HepG2 (cell line): ENCODE data around the gene OFD1. TPM values are rescaled to one million over a fixed set of nuclear protein-coding genes. Genes with fewer than 3 reads are reported as not detected.

ENCODE experiments used
- ATF5 ChIP-seq: sonication (generic); formaldehyde crosslinking; IDR thresholded peaks from 2 replicates; pipeline ENCODE4 v1.4.0; 2020; ENCODE audit warnings: mild to moderate bottlenecking, low read depth, missing genetic modification reagents
- BRF2 ChIP-seq: sonication (generic); formaldehyde crosslinking; IDR thresholded peaks from 2 replicates; pipeline ENCODE4 v1.8.1; 2022; ENCODE audit warnings: mild to moderate bottlenecking, missing genetic modification reagents
- CENPT ChIP-seq: sonication (generic); formaldehyde crosslinking; IDR thresholded peaks from 2 replicates; pipeline ENCODE4 v1.8.0; 2022; ENCODE audit warnings: low read depth, mild to moderate bottlenecking, moderate library complexity, missing genetic modification reagents
- GABPA ChIP-seq, 2 experiments: IDR thresholded peaks; 2 replicates each; pipeline ENCODE4 v1.6.1; 2011 to 2016; ENCODE audit warnings: low read depth in 2 of 2, low read length in 1 of 2, missing biosample characterization in 1 of 2, missing genetic modification characterization in 1 of 2
- HOXA9 ChIP-seq: sonication (generic); formaldehyde crosslinking; IDR thresholded peaks from 2 replicates; pipeline ENCODE4 v1.8.1; 2022; ENCODE audit warnings: missing genetic modification reagents, mild to moderate bottlenecking, moderate library complexity, borderline replicate concordance
- KAT8 ChIP-seq: IDR thresholded peaks from 2 replicates; pipeline ENCODE4 v1.6.1; 2016; ENCODE audit warnings: missing genetic modification reagents, missing compliant biosample characterization
- MLX ChIP-seq: IDR thresholded peaks from 2 replicates; pipeline ENCODE4 v1.6.1; 2016
- SRF ChIP-seq: IDR thresholded peaks from 2 replicates; pipeline ENCODE4 v1.6.1; 2011; ENCODE audit warnings: mild to moderate bottlenecking, low read depth, low read length, moderate library complexity
- TEAD3 ChIP-seq: optimal IDR thresholded peaks from 2 replicates; pipeline ENCODE3; 2016; ENCODE audit warnings: borderline replicate concordance
- TOPORS ChIP-seq: sonication (generic); formaldehyde crosslinking; IDR thresholded peaks from 2 replicates; pipeline ENCODE4 v1.8.0; 2023; ENCODE audit warnings: mild to moderate bottlenecking, missing genetic modification reagents
- ZNF530 ChIP-seq: sonication (generic); formaldehyde crosslinking; IDR thresholded peaks from 2 replicates; pipeline ENCODE4 v1.5.0; 2020; ENCODE audit warnings: low read depth, mild to moderate bottlenecking, missing genetic modification reagents
- ZNF572 ChIP-seq: sonication (generic); formaldehyde crosslinking; IDR thresholded peaks from 2 replicates; pipeline ENCODE4 v1.5.1; 2020; ENCODE audit warnings: mild to moderate bottlenecking, missing genetic modification reagents
- ZNF790 ChIP-seq: sonication (generic); formaldehyde crosslinking; IDR thresholded peaks from 2 replicates; pipeline ENCODE4 v1.8.0; 2022; ENCODE audit warnings: missing genetic modification reagents, mild to moderate bottlenecking, borderline replicate concordance
- polyA plus RNA-seq, 8 experiments: library from polyadenylated mRNA; depleted of rRNA in 3 of 8; stranded (reverse) in 7 of 8; unstranded in 1 of 8; fragments of >200 nt; fragmentation: Illumina TruSeq in 4 of 8; extraction: Trizol in 4 of 8; gene quantifications; 2 replicates each; pipeline versions ENCODE4 v1.2.1 to v1.2.3, GENCODE V29; 2011 to 2016; ENCODE audit warnings: low read depth in 4 of 8, missing spikeins in 1 of 8, mixed read lengths in 1 of 8; ENCODE audit not compliant: insufficient read depth in 1 of 8
- total RNA-seq, 5 experiments: library from RNA; depleted of rRNA; stranded (reverse); fragments of >200 nt; fragmentation: Illumina TruSeq; extraction: Trizol; gene quantifications; 2 replicates each; pipeline ENCODE4 v1.2.3, GENCODE V29; 2016; ENCODE audit warnings: low read depth in 1 of 5
- TF ChIP-seq, protein P1 (sequence below): IDR thresholded peaks from 2 replicates; pipeline ENCODE4 v1.6.1; 2016; ENCODE audit warnings: low read depth
- TF ChIP-seq, protein P2 (sequence below): sonication (generic); formaldehyde crosslinking; IDR thresholded peaks from 2 replicates; pipeline ENCODE4 v1.5.0; 2020; ENCODE audit warnings: mild to moderate bottlenecking, missing genetic modification reagents
- TF ChIP-seq, protein P3 (sequence below): sonication (generic); formaldehyde crosslinking; IDR thresholded peaks from 2 replicates; pipeline ENCODE4; 2020; ENCODE audit warnings: missing genetic modification reagents, mild to moderate bottlenecking, borderline replicate concordance

The OFD1 gene
- total and polyA plus RNA-seq, 2 of the 13 experiments (the other 11 are each of a cell fraction or from before 2014, with no cell fraction given), result 14.9 to 16.4 TPM

DNA sequence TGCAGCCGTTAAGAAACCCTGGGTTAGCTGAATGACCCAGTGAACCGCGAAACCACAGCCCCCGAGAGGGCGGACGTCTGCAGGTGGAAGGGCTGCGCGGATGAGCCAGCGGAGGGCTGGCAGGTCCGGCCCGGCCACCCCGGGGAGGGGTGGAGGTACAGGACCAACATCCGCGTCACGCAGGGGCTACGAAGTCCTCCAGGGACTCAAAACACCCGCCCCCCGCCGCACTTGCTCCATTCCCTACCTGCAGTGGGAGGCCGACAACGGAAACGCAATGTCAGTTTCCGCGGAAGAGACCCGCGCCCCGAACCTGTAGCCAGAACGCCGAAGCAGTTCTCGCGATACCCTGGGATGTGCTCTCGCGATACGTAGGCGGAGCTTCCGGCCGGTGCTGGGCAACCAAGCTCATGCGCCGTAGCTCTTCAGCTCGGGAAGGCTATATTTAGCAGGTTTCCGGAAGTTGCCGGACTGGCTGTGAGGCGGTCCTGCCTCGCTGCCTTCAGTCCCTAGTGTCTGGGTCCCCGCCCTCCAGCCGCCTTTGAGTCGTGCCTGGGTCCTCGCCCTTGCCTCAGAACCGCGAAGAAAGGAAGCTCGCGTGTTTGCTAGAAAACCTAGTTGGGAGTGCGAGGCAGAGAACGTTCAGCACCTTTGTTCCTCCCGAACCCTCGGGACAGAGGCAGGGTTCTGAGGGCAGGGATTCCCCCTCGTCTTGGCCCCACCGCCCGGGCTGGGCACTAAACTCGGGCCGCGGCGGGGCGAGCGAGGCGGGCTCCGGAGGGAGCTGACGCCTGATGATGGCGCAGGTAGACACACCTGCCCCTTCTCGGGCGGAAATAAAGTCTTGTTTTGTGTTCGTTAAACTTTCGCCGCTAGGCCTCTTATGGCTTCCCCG is at the start of gene OFD1, which contains the start of gene TRAPPC2 (continued):
- TF ChIP-seq, protein P1, sequence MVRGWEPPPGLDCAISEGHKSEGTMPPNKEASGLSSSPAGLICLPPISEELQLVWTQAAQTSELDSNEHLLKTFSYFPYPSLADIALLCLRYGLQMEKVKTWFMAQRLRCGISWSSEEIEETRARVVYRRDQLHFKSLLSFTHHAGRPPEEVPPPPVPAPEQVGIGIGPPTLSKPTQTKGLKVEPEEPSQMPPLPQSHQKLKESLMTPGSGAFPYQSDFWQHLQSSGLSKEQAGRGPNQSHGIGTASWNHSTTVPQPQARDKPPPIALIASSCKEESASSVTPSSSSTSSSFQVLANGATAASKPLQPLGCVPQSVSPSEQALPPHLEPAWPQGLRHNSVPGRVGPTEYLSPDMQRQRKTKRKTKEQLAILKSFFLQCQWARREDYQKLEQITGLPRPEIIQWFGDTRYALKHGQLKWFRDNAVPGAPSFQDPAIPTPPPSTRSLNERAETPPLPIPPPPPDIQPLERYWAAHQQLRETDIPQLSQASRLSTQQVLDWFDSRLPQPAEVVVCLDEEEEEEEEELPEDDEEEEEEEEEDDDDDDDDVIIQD, result no peak
- TF ChIP-seq MLX (CRISPR knock-in tag), result no peak
- TF ChIP-seq ATF5 (CRISPR knock-in tag), result no peak
- no peak for TF ChIP-seq CENPT (CRISPR knock-in tag)
- TF ChIP-seq ZNF790 (CRISPR knock-in tag), result no peak
- peak; percentile 70 for TF ChIP-seq GABPA (IDR thresholded peaks at IDR 0.05; ENCODE audit: low read depth, low read length)
- peak; percentile 91 for TF ChIP-seq GABPA (CRISPR knock-in tag; IDR thresholded peaks at IDR 0.05; ENCODE audit: low read depth)
- no peak for TF ChIP-seq TEAD3 (CRISPR knock-in tag)
- TF ChIP-seq, protein P2, sequence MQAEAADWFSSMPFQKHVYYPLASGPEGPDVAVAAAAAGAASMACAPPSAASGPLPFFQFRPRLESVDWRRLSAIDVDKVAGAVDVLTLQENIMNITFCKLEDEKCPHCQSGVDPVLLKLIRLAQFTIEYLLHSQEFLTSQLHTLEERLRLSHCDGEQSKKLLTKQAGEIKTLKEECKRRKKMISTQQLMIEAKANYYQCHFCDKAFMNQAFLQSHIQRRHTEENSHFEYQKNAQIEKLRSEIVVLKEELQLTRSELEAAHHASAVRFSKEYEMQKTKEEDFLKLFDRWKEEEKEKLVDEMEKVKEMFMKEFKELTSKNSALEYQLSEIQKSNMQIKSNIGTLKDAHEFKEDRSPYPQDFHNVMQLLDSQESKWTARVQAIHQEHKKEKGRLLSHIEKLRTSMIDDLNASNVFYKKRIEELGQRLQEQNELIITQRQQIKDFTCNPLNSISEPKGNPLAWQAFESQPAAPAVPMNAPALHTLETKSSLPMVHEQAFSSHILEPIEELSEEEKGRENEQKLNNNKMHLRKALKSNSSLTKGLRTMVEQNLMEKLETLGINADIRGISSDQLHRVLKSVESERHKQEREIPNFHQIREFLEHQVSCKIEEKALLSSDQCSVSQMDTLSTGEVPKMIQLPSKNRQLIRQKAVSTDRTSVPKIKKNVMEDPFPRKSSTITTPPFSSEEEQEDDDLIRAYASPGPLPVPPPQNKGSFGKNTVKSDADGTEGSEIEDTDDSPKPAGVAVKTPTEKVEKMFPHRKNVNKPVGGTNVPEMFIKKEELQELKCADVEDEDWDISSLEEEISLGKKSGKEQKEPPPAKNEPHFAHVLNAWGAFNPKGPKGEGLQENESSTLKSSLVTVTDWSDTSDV (CRISPR knock-in tag), result no peak
- TF ChIP-seq SRF, result peak; percentile 94
- TF ChIP-seq, protein P3, sequence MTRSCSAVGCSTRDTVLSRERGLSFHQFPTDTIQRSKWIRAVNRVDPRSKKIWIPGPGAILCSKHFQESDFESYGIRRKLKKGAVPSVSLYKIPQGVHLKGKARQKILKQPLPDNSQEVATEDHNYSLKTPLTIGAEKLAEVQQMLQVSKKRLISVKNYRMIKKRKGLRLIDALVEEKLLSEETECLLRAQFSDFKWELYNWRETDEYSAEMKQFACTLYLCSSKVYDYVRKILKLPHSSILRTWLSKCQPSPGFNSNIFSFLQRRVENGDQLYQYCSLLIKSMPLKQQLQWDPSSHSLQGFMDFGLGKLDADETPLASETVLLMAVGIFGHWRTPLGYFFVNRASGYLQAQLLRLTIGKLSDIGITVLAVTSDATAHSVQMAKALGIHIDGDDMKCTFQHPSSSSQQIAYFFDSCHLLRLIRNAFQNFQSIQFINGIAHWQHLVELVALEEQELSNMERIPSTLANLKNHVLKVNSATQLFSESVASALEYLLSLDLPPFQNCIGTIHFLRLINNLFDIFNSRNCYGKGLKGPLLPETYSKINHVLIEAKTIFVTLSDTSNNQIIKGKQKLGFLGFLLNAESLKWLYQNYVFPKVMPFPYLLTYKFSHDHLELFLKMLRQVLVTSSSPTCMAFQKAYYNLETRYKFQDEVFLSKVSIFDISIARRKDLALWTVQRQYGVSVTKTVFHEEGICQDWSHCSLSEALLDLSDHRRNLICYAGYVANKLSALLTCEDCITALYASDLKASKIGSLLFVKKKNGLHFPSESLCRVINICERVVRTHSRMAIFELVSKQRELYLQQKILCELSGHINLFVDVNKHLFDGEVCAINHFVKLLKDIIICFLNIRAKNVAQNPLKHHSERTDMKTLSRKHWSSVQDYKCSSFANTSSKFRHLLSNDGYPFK (CRISPR knock-in tag), result peak; percentile 78
- TF ChIP-seq BRF2, result no peak
- no peak for TF ChIP-seq ZNF530 (CRISPR knock-in tag)
- TF ChIP-seq HOXA9, result no peak
- TF ChIP-seq TOPORS (CRISPR knock-in tag), result no peak
- peak; percentile 86 for TF ChIP-seq KAT8 (CRISPR knock-in tag)
- no peak for TF ChIP-seq ZNF572 (CRISPR knock-in tag)
